Esophagus squamous epithelium (tissue), 5 donors: ENCODE results near the gene THBS2. TPM values are rescaled to one million over a fixed set of nuclear protein-coding genes. Genes with fewer than 3 reads are reported as not detected.

Experiments
- DNase-seq: peaks from one replicate; lab custom pipeline; 2025; lab: John Stamatoyannopoulos, UW
- H3K27ac ChIP-seq, 4 donors: fragments of 200-600 bp; sonication (generic); one replicate each; pipeline ENCODE4 v1.5.1; 2016 to 2019; ENCODE audit warnings: mild to moderate bottlenecking in 1 of 4
- H3K27me3 ChIP-seq, 4 donors: fragments of 200-600 bp; sonication (generic); 1 replicate in 3 of 4; 2 replicates in 1 of 4; pipeline versions ENCODE4 v1.5.1 to v1.6.0; 2017 to 2021; ENCODE audit warnings: antibody characterized with exemption in 1 of 4
- H3K36me3 ChIP-seq, 3 donors: fragments of 200-600 bp; sonication (generic); one replicate each; pipeline ENCODE4 v1.5.1; 2016 to 2019
- H3K4me1 ChIP-seq, 3 donors: fragments of 200-600 bp; sonication (generic); one replicate each; pipeline ENCODE4 v1.5.1; 2017 to 2019
- H3K4me3 ChIP-seq, 4 donors: fragments of 200-600 bp; sonication (generic); 1 replicate in 3 of 4; 2 replicates in 1 of 4; pipeline ENCODE4 v1.5.1; 2016 to 2019; ENCODE audit warnings: mild to moderate bottlenecking in 2 of 4, moderate library complexity in 1 of 4
- H3K9me3 ChIP-seq, 3 donors: fragments of 200-600 bp; sonication (generic); one replicate each; pipeline ENCODE4 v1.5.1; 2016 to 2019
- POLR2A ChIP-seq, 4 donors: fragments of 450-650 bp; IDR thresholded peaks; one replicate each; pipeline ENCODE4 v1.6.1; 2017; ENCODE audit warnings: antibody characterized with exemption in 4 of 4, mild to moderate bottlenecking in 4 of 4, moderate library complexity in 3 of 4
- whole genome bisulfite sequencing, 2 donors: methylation state at CpG; one replicate each; pipeline ENCODE4 v1.1.5; 2018; 5-methylcytosine and 5-hydroxymethylcytosine counted together
- intact Hi-C: fragments of 100-400 bp; cut with DNase I; formaldehyde crosslinking; loops from one replicate; pipeline ENCODE4 v1.15.0; 2022
- total RNA-seq, 4 donors: library from RNA; depleted of rRNA; stranded (reverse); fragments of >200 nt; gene quantifications; one replicate each; pipeline ENCODE4 v1.1.0, GENCODE V29; 2016
- TF ChIP-seq, protein P1 (sequence below), 6 experiments: fragments of 450-650 bp in 4 of 6; fragments of 200-600 bp in 2 of 6; sonication (generic) in 2 of 6; IDR thresholded peaks; one replicate each; pipeline ENCODE4 v1.5.1; 2016 to 2019; ENCODE audit warnings: antibody characterized with exemption in 6 of 6, mild to moderate bottlenecking in 4 of 6, moderate library complexity in 4 of 6
- donor health status: DM: yes; HTN: yes; CAD: no.

Gene THBS2
- total RNA-seq, 4 donors from 2014 or later = 4.3 to 35.7 (median 25.5) TPM

- WGBS, 2 donors = 96% methylated on average over 4 to 7 of the region's 7 CpGs
- Histone ChIP-seq H3K4me1 (peaks cover 0 to 18% (median 8%) of the 10 kb centered on the region in 3 donors), H3K36me3 (no peaks in the 10 kb centered on the region), H3K27ac (no peak overlapping the region), H3K27me3 (no peaks in the 10 kb centered on the region), H3K4me3 (no peak overlapping the region), H3K9me3 (no peaks in the 10 kb centered on the region)
- no peak for DNase-seq
- TF ChIP-seq, protein P1, sequence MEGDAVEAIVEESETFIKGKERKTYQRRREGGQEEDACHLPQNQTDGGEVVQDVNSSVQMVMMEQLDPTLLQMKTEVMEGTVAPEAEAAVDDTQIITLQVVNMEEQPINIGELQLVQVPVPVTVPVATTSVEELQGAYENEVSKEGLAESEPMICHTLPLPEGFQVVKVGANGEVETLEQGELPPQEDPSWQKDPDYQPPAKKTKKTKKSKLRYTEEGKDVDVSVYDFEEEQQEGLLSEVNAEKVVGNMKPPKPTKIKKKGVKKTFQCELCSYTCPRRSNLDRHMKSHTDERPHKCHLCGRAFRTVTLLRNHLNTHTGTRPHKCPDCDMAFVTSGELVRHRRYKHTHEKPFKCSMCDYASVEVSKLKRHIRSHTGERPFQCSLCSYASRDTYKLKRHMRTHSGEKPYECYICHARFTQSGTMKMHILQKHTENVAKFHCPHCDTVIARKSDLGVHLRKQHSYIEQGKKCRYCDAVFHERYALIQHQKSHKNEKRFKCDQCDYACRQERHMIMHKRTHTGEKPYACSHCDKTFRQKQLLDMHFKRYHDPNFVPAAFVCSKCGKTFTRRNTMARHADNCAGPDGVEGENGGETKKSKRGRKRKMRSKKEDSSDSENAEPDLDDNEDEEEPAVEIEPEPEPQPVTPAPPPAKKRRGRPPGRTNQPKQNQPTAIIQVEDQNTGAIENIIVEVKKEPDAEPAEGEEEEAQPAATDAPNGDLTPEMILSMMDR (IDR thresholded peaks at IDR 0.05) = no peak
- no peak for TF ChIP-seq POLR2A (IDR thresholded peaks at IDR 0.05)
- intact Hi-C loops = no loop called here
These were observed 33.3 kb upstream of the THBS2 start for GRCh38 chr6:169286961-169287360.

DNA sequence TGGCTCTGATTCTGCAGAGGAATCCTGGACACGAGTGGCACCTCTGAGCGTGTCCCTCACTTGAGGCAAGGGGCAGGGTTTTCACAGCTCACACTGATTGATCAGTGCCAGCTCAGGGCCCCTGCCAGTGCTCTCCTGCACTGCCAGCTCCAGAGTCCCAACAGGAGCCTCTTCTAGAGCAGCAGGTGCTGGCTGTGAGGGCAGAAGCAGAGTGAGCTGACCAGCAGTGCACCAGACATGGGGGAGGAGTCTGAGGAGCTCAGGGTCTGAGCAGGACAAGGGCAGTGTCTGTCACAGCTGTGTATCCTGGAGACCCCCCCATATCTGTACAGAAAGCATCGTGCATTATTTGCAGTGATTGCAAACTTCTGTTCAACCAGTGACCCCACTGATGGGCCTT, 31.5 kb upstream of the THBS2 start:
- H3K4me1 ChIP-seq = peaks cover 0 to 14% (median 8%) of the 10 kb centered on the region in 3 donors
- H3K27me3 ChIP-seq = no peaks in the 10 kb centered on the region
- H3K27ac ChIP-seq = no peak overlapping the region
- no peak overlapping the region for H3K4me3 ChIP-seq
- no peak for TF ChIP-seq POLR2A (IDR thresholded peaks at IDR 0.05)
- TF ChIP-seq, protein P1 (IDR thresholded peaks at IDR 0.05) = no peak
- 60 to 100% methylated on average over 1 of the region's 3 CpGs for WGBS, 2 donors
- H3K9me3 ChIP-seq = no peaks in the 10 kb centered on the region
- DNase-seq = no peak
- intact Hi-C loops = no loop called here
- no peaks in the 10 kb centered on the region for H3K36me3 ChIP-seq

DNA sequence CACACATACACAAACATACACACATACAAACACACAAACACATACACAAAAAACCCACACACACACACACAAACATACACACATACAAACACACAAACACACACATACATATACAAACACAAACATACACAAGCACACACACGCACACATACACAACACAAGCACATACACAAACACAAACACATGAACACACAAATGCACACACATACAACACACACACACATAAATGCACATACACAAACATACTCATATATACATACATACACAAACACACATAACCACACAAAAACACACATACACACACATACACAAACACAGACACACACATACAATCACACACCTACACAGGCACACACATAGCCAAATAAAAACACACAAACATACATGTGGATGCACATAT, 30.3 kb upstream of the THBS2 start:
- no peak overlapping the region for H3K4me3 ChIP-seq
- no peaks in the 10 kb centered on the region for H3K36me3 ChIP-seq
- 89 to 91% methylated on average over 1 of the region's 1 CpG for WGBS, 2 donors
- no peaks in the 10 kb centered on the region for H3K27me3 ChIP-seq
- H3K9me3 ChIP-seq = no peaks in the 10 kb centered on the region
- H3K27ac ChIP-seq = no peak overlapping the region
- peaks cover 0 to 3% (median 2%) of the 10 kb centered on the region in 3 donors for H3K4me1 ChIP-seq
- DNase-seq = no peak
- TF ChIP-seq, protein P1 (IDR thresholded peaks at IDR 0.05) = no peak
- TF ChIP-seq POLR2A (IDR thresholded peaks at IDR 0.05) = no peak
- intact Hi-C loops = no loop called here

- 90 to 94% methylated on average over 6 to 7 of the region's 15 CpGs for WGBS, 2 donors
- Histone ChIP-seq H3K9me3 (no peaks in the 10 kb centered on the region), H3K4me3 (no peak overlapping the region), H3K4me1 (no peaks in the 10 kb centered on the region), H3K36me3 (no peaks in the 10 kb centered on the region), H3K27ac (no peak overlapping the region), H3K27me3 (no peaks in the 10 kb centered on the region)
- no peak for TF ChIP-seq POLR2A (IDR thresholded peaks at IDR 0.05)
- TF ChIP-seq, protein P1 (IDR thresholded peaks at IDR 0.05) = no peak
- intact Hi-C loops = no loop called here
- no peak for DNase-seq
These were observed 28.4 kb upstream of the THBS2 start for GRCh38 chr6:169282043-169282442.

GRCh38 chr6:169277619-169278018, 24.0 kb upstream of the THBS2 start:
- DNase-seq = no peak
- Histone ChIP-seq H3K27me3 (no peaks in the 10 kb centered on the region), H3K4me3 (no peak overlapping the region), H3K9me3 (no peaks in the 10 kb centered on the region), H3K27ac (no peak overlapping the region), H3K4me1 (no peaks in the 10 kb centered on the region), H3K36me3 (no peaks in the 10 kb centered on the region)
- intact Hi-C loops = no loop called here
- TF ChIP-seq, protein P1 (IDR thresholded peaks at IDR 0.05) = no peak
- no peak for TF ChIP-seq POLR2A (IDR thresholded peaks at IDR 0.05)
